Upper lobe of left lung (tissue), 6 donors: ENCODE results near the gene ZNF718. TPM values are rescaled to one million over a fixed set of nuclear protein-coding genes. Genes with fewer than 3 reads are reported as not detected.

Experiments
- total RNA-seq, 6 donors: library from RNA; depleted of rRNA in 4 of 6; stranded (reverse); fragments of >200 nt in 4 of 6; gene quantifications; one replicate each; pipeline versions ENCODE4 v1.1.0 to v1.2.1, GENCODE V29; 2016 to 2021
- donor health status: DM: no; HTN: no; CAD: no; lungs with moderate emphysema.
- donor health status: DM: no; HTN: yes; CAD: no; lungs with severe emphysema.

Gene ZNF718
- total RNA-seq, 6 donors from 2014 or later, result 4.7 to 15.7 (median 5.8) TPM

Other genes starting within 250 kb of the ZNF718 start
- 10 to 100 TPM; 11.7 to 36.7 (median 23.4) TPM for gene ZNF595, start 71.2 kb upstream of the ZNF718 start, total RNA-seq
- under 1 TPM in 2 of 6 donors, not detected in 4; 0.13 to 0.15 TPM for gene ZNF732, start 181.0 kb downstream of the ZNF718 start, total RNA-seq
- 10 to 100 TPM; 11.8 to 62.9 (median 17.3) TPM for gene ZNF141, start 213.3 kb downstream of the ZNF718 start, total RNA-seq